Medulla oblongata (tissue), 1 donor: Measurements from ENCODE around the gene PPP1R14C.

Source experiments
- DNase-seq: peaks from one replicate; pipeline ENCODE4 v3.0.0-alpha.2; 2015; ENCODE audit errors: extremely low spot score

PPP1R14C gene

GRCh38 chr6:150296890-150297289 is 154.0 kb downstream of the PPP1R14C start:
- no peak for DNase-seq

GRCh38 chr6:150297327-150298029 is 154.6 kb downstream of the PPP1R14C start:
- no peak for DNase-seq

GRCh38 chr6:150298030-150298380 is 155.2 kb downstream of the PPP1R14C start:
- no peak for DNase-seq

- DNase-seq, result no peak
These were observed 155.8 kb downstream of the PPP1R14C start for GRCh38 chr6:150298676-150299075.
